Measurements from ENCODE around the gene MYH6.

DNA sequence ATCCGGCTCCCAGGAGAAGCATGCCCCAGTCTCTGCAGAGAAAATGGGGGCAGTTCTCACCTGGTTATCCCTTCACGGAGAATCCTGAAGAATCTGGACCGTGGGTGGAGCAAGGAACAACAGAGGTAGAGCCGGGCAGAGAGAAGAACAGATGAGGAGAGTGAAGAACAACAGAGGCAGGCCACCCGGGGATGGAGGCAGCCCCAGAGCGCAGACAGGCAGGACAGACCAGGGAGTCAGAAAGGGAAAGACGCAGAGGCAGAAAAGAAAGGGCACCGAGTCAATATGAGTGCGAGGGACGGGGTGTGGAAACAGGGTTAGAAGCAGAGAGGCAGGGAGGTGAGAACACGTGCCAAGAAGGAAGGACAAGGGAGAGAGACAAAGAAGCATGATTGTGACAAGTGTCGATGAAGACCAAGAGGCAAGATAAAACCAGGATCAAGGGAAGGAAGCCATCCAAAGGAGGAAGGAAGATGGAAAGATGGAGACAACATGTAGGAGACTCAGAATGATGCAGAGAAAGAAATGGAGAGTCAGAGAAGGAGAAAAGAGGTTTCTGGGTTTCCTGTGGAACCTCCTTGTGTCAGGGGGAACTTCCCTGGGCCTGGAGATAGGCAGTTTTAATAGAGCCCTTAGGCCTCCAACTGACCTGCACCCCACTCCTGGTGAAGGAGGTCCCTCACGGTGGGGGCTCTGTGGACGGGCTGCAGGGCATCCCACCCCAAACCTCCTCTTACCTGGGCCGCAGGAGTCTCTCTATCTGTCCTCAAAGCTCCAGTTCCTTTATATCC, at the start of gene MYH6:
- TF ChIP-seq, protein P1, sequence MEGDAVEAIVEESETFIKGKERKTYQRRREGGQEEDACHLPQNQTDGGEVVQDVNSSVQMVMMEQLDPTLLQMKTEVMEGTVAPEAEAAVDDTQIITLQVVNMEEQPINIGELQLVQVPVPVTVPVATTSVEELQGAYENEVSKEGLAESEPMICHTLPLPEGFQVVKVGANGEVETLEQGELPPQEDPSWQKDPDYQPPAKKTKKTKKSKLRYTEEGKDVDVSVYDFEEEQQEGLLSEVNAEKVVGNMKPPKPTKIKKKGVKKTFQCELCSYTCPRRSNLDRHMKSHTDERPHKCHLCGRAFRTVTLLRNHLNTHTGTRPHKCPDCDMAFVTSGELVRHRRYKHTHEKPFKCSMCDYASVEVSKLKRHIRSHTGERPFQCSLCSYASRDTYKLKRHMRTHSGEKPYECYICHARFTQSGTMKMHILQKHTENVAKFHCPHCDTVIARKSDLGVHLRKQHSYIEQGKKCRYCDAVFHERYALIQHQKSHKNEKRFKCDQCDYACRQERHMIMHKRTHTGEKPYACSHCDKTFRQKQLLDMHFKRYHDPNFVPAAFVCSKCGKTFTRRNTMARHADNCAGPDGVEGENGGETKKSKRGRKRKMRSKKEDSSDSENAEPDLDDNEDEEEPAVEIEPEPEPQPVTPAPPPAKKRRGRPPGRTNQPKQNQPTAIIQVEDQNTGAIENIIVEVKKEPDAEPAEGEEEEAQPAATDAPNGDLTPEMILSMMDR (IDR thresholded peaks at IDR 0.05), result no peak
- TF ChIP-seq POLR2A (IDR thresholded peaks at IDR 0.05) (no peak), POLR2AphosphoS5 (IDR thresholded peaks at IDR 0.05; ENCODE audit: insufficient read depth in 1 of 2, low read depth in 1 of 2) (no peak)
